CD8-positive, alpha-beta memory T cell (primary cell): Measurements from ENCODE around the gene SPATS2. TPM values are rescaled to one million over a fixed set of nuclear protein-coding genes. Genes with fewer than 3 reads are reported as not detected.

Source experiments
- CTCF ChIA-PET: fragments of 350-600 bp; sonication (Branson Sonifier 250); formaldehyde crosslinking; loops from one replicate; lab custom pipeline; 2021; ENCODE audit warnings: antibody characterized with exemption; lab: Charles Lee
- POLR2A ChIA-PET: fragments of 350-600 bp; sonication (Branson Sonifier 250); formaldehyde crosslinking; loops from one replicate; lab custom pipeline; 2021; ENCODE audit warnings: antibody characterized with exemption; lab: Charles Lee
- DNase-seq, 5 donors: peaks; one replicate each; pipeline versions ENCODE4 v3.0.0 to v3.0.0-alpha.2; 2020 to 2022; ENCODE audit warnings: mixed read lengths in 1 of 5
- H3K27ac ChIP-seq: one replicate; pipeline ENCODE4 v1.7.0; 2013; ENCODE audit warnings: low read depth, mild to moderate bottlenecking, low read length, moderate library complexity
- H3K27me3 ChIP-seq: 2 replicates; pipeline ENCODE4 v1.7.0; 2013; ENCODE audit warnings: low read length, mild to moderate bottlenecking; ENCODE audit not compliant: insufficient read depth, poor library complexity, severe bottlenecking
- H3K36me3 ChIP-seq: 2 replicates; pipeline ENCODE4 v1.7.0; 2013; ENCODE audit warnings: mild to moderate bottlenecking, low read length, moderate library complexity; ENCODE audit not compliant: insufficient read depth
- H3K4me1 ChIP-seq: 2 replicates; pipeline ENCODE4 v1.7.0; 2013; ENCODE audit warnings: mild to moderate bottlenecking, low read length, moderate library complexity; ENCODE audit not compliant: insufficient read depth
- H3K4me3 ChIP-seq: 2 replicates; pipeline ENCODE4 v1.7.0; 2013; ENCODE audit warnings: mild to moderate bottlenecking, low read length
- H3K9me3 ChIP-seq: 2 replicates; pipeline ENCODE4 v1.7.0; 2013; ENCODE audit warnings: mild to moderate bottlenecking, low read length
- H3K27ac Mint-ChIP-seq, 8 donors: one replicate each; pipeline ENCODE4 v1.8.0; 2020 to 2021; ENCODE audit warnings: mixed read lengths in 8 of 8, mild to moderate bottlenecking in 6 of 8, inconsistent platforms in 3 of 8, moderate library complexity in 3 of 8
- H3K27me3 Mint-ChIP-seq, 2 donors: one replicate each; pipeline ENCODE4 v1.8.0; 2020 to 2021; ENCODE audit warnings: mixed read lengths in 2 of 2, mild to moderate bottlenecking in 1 of 2, moderate library complexity in 1 of 2
- H3K36me3 Mint-ChIP-seq, 3 donors: one replicate each; pipeline ENCODE4 v1.8.0; 2020 to 2021; ENCODE audit warnings: mixed read lengths in 3 of 3, inconsistent platforms in 1 of 3, mild to moderate bottlenecking in 1 of 3
- H3K4me1 Mint-ChIP-seq, 3 donors: one replicate each; pipeline ENCODE4 v1.8.0; 2020 to 2021; ENCODE audit warnings: mixed read lengths in 3 of 3, inconsistent platforms in 1 of 3, mild to moderate bottlenecking in 1 of 3
- H3K4me3 Mint-ChIP-seq, 7 donors: one replicate each; pipeline ENCODE4 v1.8.0; 2020 to 2021; ENCODE audit warnings: mixed read lengths in 7 of 7, mild to moderate bottlenecking in 6 of 7, moderate library complexity in 4 of 7, inconsistent platforms in 2 of 7
- H3K9me3 Mint-ChIP-seq, 5 donors: one replicate each; pipeline ENCODE4 v1.8.0; 2020 to 2022; ENCODE audit warnings: mixed read lengths in 5 of 5, mild to moderate bottlenecking in 3 of 5, moderate library complexity in 2 of 5, inconsistent platforms in 1 of 5
- polyA plus RNA-seq: library from polyadenylated mRNA; unstranded; fragments of 300-500 nt; fragmentation: Illumina TruSeq; gene quantifications from one replicate; pipeline ENCODE4 v1.2.3, GENCODE V29; 2021
- total RNA-seq, 2 experiments: library from RNA; stranded (reverse); gene quantifications; one replicate each; pipeline ENCODE4 v1.2.3, GENCODE V29; 2021

The SPATS2 gene
- total and polyA plus RNA-seq, 3 experiments from 2014 or later = 7.6 to 9.4 (median 9.1) TPM

DNA sequence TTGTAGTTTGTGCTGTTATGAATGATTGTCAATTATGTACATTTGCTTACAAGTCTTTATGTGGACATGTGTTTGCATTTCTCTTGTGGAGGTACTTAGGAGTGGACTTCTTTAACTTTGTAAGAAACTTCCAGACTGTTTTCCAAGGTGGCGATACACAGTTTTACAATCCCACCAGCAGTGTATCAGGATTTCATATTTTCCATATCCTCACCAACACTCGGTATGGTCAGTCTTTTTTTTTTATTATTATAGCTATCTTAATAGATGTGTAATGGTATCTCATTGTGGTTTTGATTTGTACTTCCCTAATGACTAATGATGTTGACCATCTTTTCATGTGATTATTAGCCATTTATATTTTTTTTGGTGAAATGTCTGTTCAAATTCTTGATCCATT is 97.9 kb downstream of the SPATS2 start:
- Histone ChIP-seq H3K27me3 (no peaks in the 10 kb centered on the region), H3K4me1 (no peaks in the 10 kb centered on the region), H3K36me3 (no peaks in the 10 kb centered on the region), H3K27ac (no peak overlapping the region), H3K4me3 (no peak overlapping the region), H3K9me3 (no peaks in the 10 kb centered on the region)
- ChIA-PET POLR2A (no interaction called here), CTCF (interaction anchor here (0.7 kb wide), 1 partner anchor 48 kb away, joined by 3 read pairs; no protein-coding TSS in a partner anchor)
- H3K4me1 Mint-ChIP-seq = no peaks in the 10 kb centered on the region
- DNase-seq = no peak
- H3K27me3 Mint-ChIP-seq = no peaks in the 10 kb centered on the region
- no peak overlapping the region for H3K27ac Mint-ChIP-seq
- no peak overlapping the region for H3K4me3 Mint-ChIP-seq
- H3K9me3 Mint-ChIP-seq = no peaks in the 10 kb centered on the region
- H3K36me3 Mint-ChIP-seq = peaks cover 0 to 9% (median 0%) of the 10 kb centered on the region in 3 donors

DNA sequence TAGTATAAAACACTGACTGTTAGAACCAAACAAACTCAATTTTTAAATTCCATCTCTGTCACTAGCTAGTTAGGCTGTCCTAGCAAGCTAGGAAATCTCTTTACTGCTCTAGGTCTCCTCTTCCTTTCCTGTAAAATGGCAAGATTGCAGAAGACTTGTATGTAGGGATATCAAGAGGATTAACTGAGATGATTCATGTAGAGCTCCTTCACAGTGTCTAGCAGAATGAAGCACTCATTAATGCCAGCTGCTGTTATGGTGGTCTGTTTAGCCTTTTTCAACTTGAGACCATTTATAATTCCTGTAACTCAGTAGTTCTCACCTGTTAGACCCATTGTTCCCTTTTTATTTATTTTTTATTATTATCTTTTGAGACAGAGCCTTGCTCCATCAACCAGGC is 103.7 kb downstream of the SPATS2 start:
- no peaks in the 10 kb centered on the region for H3K9me3 ChIP-seq
- H3K9me3 Mint-ChIP-seq = no peaks in the 10 kb centered on the region
- ChIA-PET CTCF (interaction anchor here (1.0 kb wide), 1 partner anchor 104 kb away, joined by 3 read pairs; the partner anchor contains the start of gene SPATS2), POLR2A (no interaction called here)
- peaks cover 0 to 3% (median 1%) of the 10 kb centered on the region in 3 donors for H3K36me3 Mint-ChIP-seq
- peaks cover 0 to 5% (median 3%) of the 10 kb centered on the region in 3 donors for H3K4me1 Mint-ChIP-seq
- H3K4me3 ChIP-seq = no peak overlapping the region
- H3K27me3 ChIP-seq = no peaks in the 10 kb centered on the region
- H3K4me1 ChIP-seq = no peaks in the 10 kb centered on the region
- no peak overlapping the region for H3K27ac Mint-ChIP-seq
- no peak overlapping the region for H3K4me3 Mint-ChIP-seq
- H3K27ac ChIP-seq = no peak overlapping the region
- H3K36me3 ChIP-seq = no peaks in the 10 kb centered on the region
- no peaks in the 10 kb centered on the region for H3K27me3 Mint-ChIP-seq
- DNase-seq = no peak

DNA sequence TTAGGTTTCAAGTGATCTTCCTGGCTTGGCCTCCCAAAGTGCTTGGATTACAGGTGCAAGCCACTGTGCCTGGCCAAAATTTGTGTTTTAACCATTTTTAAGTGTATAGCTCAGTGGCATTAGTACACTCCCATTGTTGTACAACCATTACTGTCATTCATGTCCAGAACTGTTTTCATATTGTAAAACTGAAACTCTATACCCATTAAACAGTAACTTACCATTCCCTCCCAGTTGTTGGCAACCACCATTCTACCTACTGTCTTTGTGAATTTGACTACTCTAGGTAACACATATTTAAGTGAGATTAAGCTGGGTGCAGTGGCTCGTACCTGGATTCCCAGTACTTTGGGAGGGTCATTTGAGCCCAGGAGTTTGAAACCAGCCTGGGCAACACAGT is 104.3 kb downstream of the SPATS2 start:
- peaks cover 0 to 3% (median 1%) of the 10 kb centered on the region in 3 donors for H3K36me3 Mint-ChIP-seq
- no peak overlapping the region for H3K4me3 Mint-ChIP-seq
- POLR2A ChIA-PET = no interaction called here
- Histone ChIP-seq H3K27ac (no peak overlapping the region), H3K4me3 (no peak overlapping the region), H3K4me1 (no peaks in the 10 kb centered on the region), H3K9me3 (no peaks in the 10 kb centered on the region), H3K27me3 (no peaks in the 10 kb centered on the region), H3K36me3 (no peaks in the 10 kb centered on the region)
- H3K27me3 Mint-ChIP-seq = no peaks in the 10 kb centered on the region
- CTCF ChIA-PET = no interaction called here
- H3K27ac Mint-ChIP-seq = peak overlapping the region in 1 of 8 donors; percentile 89
- no peak for DNase-seq
- H3K9me3 Mint-ChIP-seq = no peaks in the 10 kb centered on the region
- H3K4me1 Mint-ChIP-seq = peaks cover 2 to 8% (median 5%) of the 10 kb centered on the region in 3 donors

DNA sequence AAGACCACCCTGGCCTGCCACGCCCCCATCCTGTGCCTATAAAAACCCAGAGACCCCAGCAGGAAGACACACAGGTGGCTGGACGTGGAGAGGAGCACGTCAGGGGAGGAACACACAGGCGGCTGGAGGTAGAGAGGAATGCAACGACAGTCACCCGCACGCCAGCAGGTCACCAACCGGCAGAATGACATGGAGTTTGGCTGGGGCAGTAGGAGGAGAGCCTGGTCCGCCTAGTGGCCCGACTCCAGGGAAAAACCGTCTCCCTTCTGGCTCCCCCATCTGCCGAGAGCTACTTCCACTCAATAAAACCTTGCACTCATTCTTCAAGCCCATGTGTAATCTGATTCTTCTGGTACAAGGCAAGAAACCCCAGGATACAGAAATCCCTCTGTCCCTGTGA is 108.8 kb downstream of the SPATS2 start:
- no peak for DNase-seq
- peaks cover 8% of the 10 kb centered on the region for H3K4me1 ChIP-seq
- no peaks in the 10 kb centered on the region for H3K27me3 ChIP-seq
- no peaks in the 10 kb centered on the region for H3K36me3 ChIP-seq
- H3K36me3 Mint-ChIP-seq = peaks cover 0 to 1% (median 0%) of the 10 kb centered on the region in 3 donors
- ChIA-PET CTCF (no interaction called here), POLR2A (no interaction called here)
- peaks cover 17 to 28% (median 17%) of the 10 kb centered on the region in 3 donors for H3K4me1 Mint-ChIP-seq
- no peak overlapping the region for H3K4me3 Mint-ChIP-seq
- H3K4me3 ChIP-seq = no peak overlapping the region
- H3K9me3 Mint-ChIP-seq = no peaks in the 10 kb centered on the region
- H3K27ac ChIP-seq = no peak overlapping the region
- H3K9me3 ChIP-seq = no peaks in the 10 kb centered on the region
- no peak overlapping the region for H3K27ac Mint-ChIP-seq
- no peaks in the 10 kb centered on the region for H3K27me3 Mint-ChIP-seq

DNA sequence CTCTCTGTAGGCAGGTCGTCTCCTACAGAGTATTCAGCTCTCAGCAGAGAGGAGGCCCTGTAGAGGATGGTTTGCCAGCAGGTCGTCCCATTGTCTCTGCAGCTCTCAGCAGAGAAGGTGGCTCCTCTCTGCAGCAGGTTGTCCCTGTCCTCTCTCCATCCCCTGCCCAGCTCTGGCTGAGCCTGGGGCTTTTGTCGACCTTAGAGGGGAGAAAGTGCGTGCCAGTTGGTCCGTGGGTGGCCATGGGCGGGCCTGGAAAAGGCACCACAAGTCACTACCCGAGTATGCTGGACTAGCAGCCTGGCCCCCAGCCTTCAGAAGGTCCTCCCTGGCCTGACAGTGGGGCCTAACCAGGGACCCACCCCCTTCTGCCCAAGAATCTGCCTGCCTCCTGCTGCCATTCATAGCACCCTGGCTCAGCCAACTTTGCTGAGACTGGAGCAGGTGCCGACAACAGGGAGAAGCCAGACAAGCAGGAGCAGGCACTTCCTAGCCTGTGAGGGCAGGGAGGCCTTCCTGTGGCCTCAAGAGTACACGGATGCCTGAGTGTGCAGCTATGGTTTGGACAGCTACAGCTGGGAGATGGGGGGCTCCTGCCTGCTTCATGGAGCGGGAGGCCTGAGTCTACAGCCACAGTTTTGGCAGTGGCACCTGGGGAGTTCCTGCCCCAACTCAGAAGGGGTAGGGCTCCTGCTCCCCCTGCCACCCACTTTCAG is 111.8 kb downstream of the SPATS2 start:
- no peak overlapping the region for H3K4me3 Mint-ChIP-seq
- H3K27me3 ChIP-seq = no peaks in the 10 kb centered on the region
- peaks cover 0 to 1% (median 0%) of the 10 kb centered on the region in 3 donors for H3K36me3 Mint-ChIP-seq
- H3K27me3 Mint-ChIP-seq = no peaks in the 10 kb centered on the region
- DNase-seq = no peak
- CTCF ChIA-PET = no interaction called here
- H3K27ac ChIP-seq = no peak overlapping the region
- peaks cover 8% of the 10 kb centered on the region for H3K4me1 ChIP-seq
- POLR2A ChIA-PET = interaction anchor here (0.6 kb wide), 1 partner anchor 227 kb away, joined by 3 read pairs; no protein-coding TSS in a partner anchor
- H3K36me3 ChIP-seq = no peaks in the 10 kb centered on the region
- H3K4me3 ChIP-seq = no peak overlapping the region
- no peaks in the 10 kb centered on the region for H3K9me3 Mint-ChIP-seq
- H3K9me3 ChIP-seq = no peaks in the 10 kb centered on the region
- peaks cover 17 to 34% (median 17%) of the 10 kb centered on the region in 3 donors for H3K4me1 Mint-ChIP-seq
- no peak overlapping the region for H3K27ac Mint-ChIP-seq

DNA sequence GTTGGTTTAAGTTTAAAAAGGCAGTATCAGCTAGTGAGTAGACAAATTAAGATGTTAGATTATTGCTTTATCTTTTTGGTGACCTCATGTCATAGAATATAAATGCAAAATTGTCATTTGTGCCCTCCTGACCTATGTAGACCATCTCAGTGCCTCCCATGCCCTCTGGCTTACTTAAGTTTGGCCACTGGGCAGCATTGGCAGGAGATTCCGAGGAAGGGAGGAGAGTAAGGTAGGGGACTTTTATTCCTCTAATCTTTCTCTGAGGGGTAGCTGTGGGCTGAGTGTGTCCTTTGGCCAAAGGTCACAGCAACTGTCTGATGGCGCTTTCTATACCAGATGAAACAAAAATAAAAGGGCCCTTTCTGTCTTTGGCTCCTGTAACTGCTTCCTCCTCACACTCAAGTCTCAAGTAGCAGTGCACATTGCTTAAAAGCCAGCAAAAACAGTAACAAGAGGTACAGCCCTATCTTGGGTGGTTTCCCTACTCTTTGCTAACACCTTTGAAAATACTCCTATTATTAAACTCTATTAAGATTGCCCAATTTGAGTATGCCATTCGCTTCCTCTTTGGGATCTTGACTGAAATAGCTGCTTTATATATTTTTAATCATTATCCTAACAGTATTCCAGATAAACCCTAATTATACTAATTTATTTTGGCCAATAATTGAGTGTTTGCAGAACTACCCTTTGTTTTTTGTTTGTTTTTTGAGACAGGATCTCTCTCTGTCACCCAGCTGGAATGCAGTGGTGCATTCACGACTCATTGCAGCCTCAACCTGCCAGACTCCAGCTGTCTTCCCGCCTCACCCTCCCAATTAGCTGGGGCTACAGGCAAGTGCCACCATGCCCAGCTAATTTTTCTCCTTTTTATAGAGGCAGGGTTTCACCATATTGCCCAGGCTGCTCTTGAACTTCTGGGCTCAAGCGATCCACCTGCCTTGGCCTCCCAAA is 115.1 kb downstream of the SPATS2 start:
- no peaks in the 10 kb centered on the region for H3K27me3 Mint-ChIP-seq
- H3K9me3 Mint-ChIP-seq = no peaks in the 10 kb centered on the region
- Histone ChIP-seq H3K4me3 (no peak overlapping the region), H3K27me3 (no peaks in the 10 kb centered on the region), H3K27ac (no peak overlapping the region), H3K36me3 (no peaks in the 10 kb centered on the region), H3K4me1 (peaks cover 3% of the 10 kb centered on the region), H3K9me3 (no peaks in the 10 kb centered on the region)
- H3K4me1 Mint-ChIP-seq = peaks cover 6 to 20% (median 9%) of the 10 kb centered on the region in 3 donors
- ChIA-PET POLR2A (no interaction called here), CTCF (interaction anchor here (1.3 kb wide), 1 partner anchor 15 kb away, joined by 4 read pairs; no protein-coding TSS in a partner anchor)
- H3K27ac Mint-ChIP-seq = no peak overlapping the region
- H3K36me3 Mint-ChIP-seq = peaks cover 0 to 8% (median 0%) of the 10 kb centered on the region in 3 donors
- DNase-seq = no peak
- no peak overlapping the region for H3K4me3 Mint-ChIP-seq

DNA sequence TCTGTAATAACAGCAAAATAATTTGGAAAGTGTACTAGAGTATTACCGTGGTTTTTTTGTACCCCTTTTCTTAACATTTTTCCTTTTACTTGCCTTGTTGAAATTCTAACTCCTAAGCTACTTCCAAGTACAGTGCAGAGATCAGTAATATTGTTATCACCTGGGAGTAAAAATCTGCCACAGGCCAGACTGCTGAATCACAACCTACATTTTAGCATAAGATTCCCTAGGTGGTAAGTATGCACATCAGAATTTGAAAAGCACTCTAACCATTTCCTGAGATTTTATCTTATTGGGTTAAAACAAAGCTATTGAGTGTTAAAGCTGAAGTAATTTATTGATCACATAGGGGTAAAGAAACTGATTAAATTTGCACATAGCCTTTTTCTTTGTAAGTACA is 116.4 kb downstream of the SPATS2 start:
- H3K27me3 ChIP-seq = no peaks in the 10 kb centered on the region
- H3K9me3 Mint-ChIP-seq = no peaks in the 10 kb centered on the region
- no peaks in the 10 kb centered on the region for H3K27me3 Mint-ChIP-seq
- CTCF ChIA-PET = no interaction called here
- H3K4me1 Mint-ChIP-seq = peaks cover 0 to 7% (median 0%) of the 10 kb centered on the region in 3 donors
- no peak overlapping the region for H3K27ac ChIP-seq
- POLR2A ChIA-PET = no interaction called here
- H3K4me1 ChIP-seq = no peaks in the 10 kb centered on the region
- no peak for DNase-seq
- H3K36me3 Mint-ChIP-seq = peaks cover 0 to 9% (median 0%) of the 10 kb centered on the region in 3 donors
- H3K27ac Mint-ChIP-seq = peak overlapping the region in 1 of 8 donors; percentile 36
- H3K4me3 Mint-ChIP-seq = no peak overlapping the region
- H3K36me3 ChIP-seq = no peaks in the 10 kb centered on the region
- no peaks in the 10 kb centered on the region for H3K9me3 ChIP-seq
- no peak overlapping the region for H3K4me3 ChIP-seq

DNA sequence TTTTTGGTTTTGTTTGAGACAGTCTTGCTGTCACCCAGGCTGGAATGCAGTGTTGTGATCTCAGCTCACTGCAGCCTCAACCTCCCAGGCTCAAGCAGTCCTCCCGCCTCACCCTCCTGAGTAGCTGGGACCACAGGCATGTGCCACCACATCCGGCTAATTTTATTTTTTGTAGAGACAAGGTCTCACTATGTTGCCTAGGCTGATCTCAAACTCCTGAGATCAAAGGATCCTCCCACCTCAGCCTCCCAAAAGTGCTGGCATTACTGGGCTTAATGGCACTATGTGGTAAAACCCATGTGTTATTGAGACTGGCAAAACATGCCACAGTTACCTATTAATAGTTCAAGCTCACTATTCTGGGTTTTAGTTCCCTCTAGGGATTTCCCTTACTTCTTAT is 120.3 kb downstream of the SPATS2 start:
- no peaks in the 10 kb centered on the region for H3K4me1 ChIP-seq
- H3K27me3 ChIP-seq = no peaks in the 10 kb centered on the region
- CTCF ChIA-PET = no interaction called here
- Mint-ChIP-seq H3K36me3 (peaks cover 0 to 16% (median 0%) of the 10 kb centered on the region in 3 donors), H3K4me1 (peaks cover 0 to 5% (median 0%) of the 10 kb centered on the region in 3 donors), H3K9me3 (no peaks in the 10 kb centered on the region), H3K4me3 (no peak overlapping the region), H3K27me3 (no peaks in the 10 kb centered on the region), H3K27ac (no peak overlapping the region)
- no peak overlapping the region for H3K4me3 ChIP-seq
- no peak overlapping the region for H3K27ac ChIP-seq
- no peaks in the 10 kb centered on the region for H3K36me3 ChIP-seq
- DNase-seq = no peak
- no peaks in the 10 kb centered on the region for H3K9me3 ChIP-seq
- POLR2A ChIA-PET = no interaction called here
